Keratinocyte (primary cell): ENCODE results near the gene UGGT2. TPM values are rescaled to one million over a fixed set of nuclear protein-coding genes. Genes with fewer than 3 reads are reported as not detected.

Experiments
- DNase-seq: peaks from one replicate; pipeline ENCODE4 v3.0.0-alpha.2; 2011; ENCODE audit warnings: low read depth, missing footprints, low spot score
- FAIRE-seq: peaks from 2 replicates; lab custom pipeline; 2011; peaks lifted over from hg19 to GRCh38; lab: Jason Lieb, UNC
- H2AFZ ChIP-seq: 2 replicates; pipeline ENCODE4 v1.6.0; 2012; ENCODE audit warnings: low read length, control low read depth, inconsistent platforms; ENCODE audit not compliant: control insufficient read depth
- H3K27ac ChIP-seq: 2 replicates; pipeline ENCODE4 v1.5.1; 2011; ENCODE audit warnings: low read length; ENCODE audit not compliant: control insufficient read depth, insufficient read depth
- H3K27me3 ChIP-seq: 3 replicates; pipeline ENCODE4 v1.6.0; 2011; ENCODE audit warnings: low read length; ENCODE audit not compliant: control insufficient read depth, insufficient read depth; ENCODE audit errors: extremely low read depth
- H3K36me3 ChIP-seq, 2 experiments: 2 replicates in 1 of 2; 3 replicates in 1 of 2; pipeline ENCODE4 v1.5.1; 2011; ENCODE audit warnings: low read length in 2 of 2, mild to moderate bottlenecking in 1 of 2; ENCODE audit not compliant: control insufficient read depth in 2 of 2, insufficient read depth in 2 of 2; ENCODE audit errors: extremely low read depth in 1 of 2
- H3K4me1 ChIP-seq: 3 replicates; pipeline ENCODE4 v1.5.1; 2011; ENCODE audit warnings: low read length; ENCODE audit not compliant: control insufficient read depth, insufficient read depth; ENCODE audit errors: extremely low read depth
- H3K4me2 ChIP-seq: 3 replicates; pipeline ENCODE4 v1.6.0; 2011; ENCODE audit warnings: low read depth, low read length; ENCODE audit not compliant: control insufficient read depth, insufficient read depth; ENCODE audit errors: extremely low read depth
- H3K4me3 ChIP-seq, 3 experiments: fragments of 200-600 bp in 1 of 3; sonication (generic) in 1 of 3; 2 replicates in 2 of 3; 3 replicates in 1 of 3; pipeline ENCODE4 v1.5.1; 2011 to 2016; ENCODE audit warnings: low read length in 3 of 3, mild to moderate bottlenecking in 3 of 3, control low read depth in 2 of 3, inconsistent platforms in 1 of 3, low read depth in 1 of 3, mixed read lengths in 1 of 3, mixed run types in 1 of 3, moderate library complexity in 1 of 3; ENCODE audit not compliant: control insufficient read depth in 2 of 3, insufficient read depth in 2 of 3; ENCODE audit errors: extremely low read depth in 1 of 3
- H3K79me2 ChIP-seq: 2 replicates; pipeline ENCODE4 v1.6.0; 2012; ENCODE audit warnings: low read length; ENCODE audit not compliant: control insufficient read depth, insufficient read depth
- H3K9ac ChIP-seq: 3 replicates; pipeline ENCODE4 v1.6.0; 2011; ENCODE audit warnings: low read length; ENCODE audit not compliant: control insufficient read depth, insufficient read depth; ENCODE audit errors: extremely low read depth
- H3K9me1 ChIP-seq: 3 replicates; pipeline ENCODE4 v1.6.0; 2011; ENCODE audit warnings: low read length; ENCODE audit not compliant: control insufficient read depth, insufficient read depth; ENCODE audit errors: extremely low read depth
- H3K9me3 ChIP-seq: 2 replicates; pipeline ENCODE4 v1.5.1; 2012; ENCODE audit warnings: low read depth, low read length; ENCODE audit not compliant: control insufficient read depth
- H4K20me1 ChIP-seq: 3 replicates; pipeline ENCODE4 v1.6.0; 2011; ENCODE audit warnings: low read length; ENCODE audit not compliant: control insufficient read depth, insufficient read depth; ENCODE audit errors: extremely low read depth
- CTCF ChIP-seq, 3 experiments: IDR thresholded peaks in 1 of 3; conservative IDR thresholded peaks in 1 of 3; optimal IDR thresholded peaks in 1 of 3; 2 replicates in 2 of 3; 3 replicates in 1 of 3; pipeline versions ENCODE3 to v1.5.1; 2011; ENCODE audit warnings: low read length in 3 of 3, mild to moderate bottlenecking in 3 of 3, moderate library complexity in 2 of 3, control low read depth in 1 of 3, inconsistent platforms in 1 of 3; ENCODE audit not compliant: insufficient read depth in 2 of 3; ENCODE audit errors: extremely low read depth in 1 of 3
- EZH2 ChIP-seq: IDR thresholded peaks from one replicate; pipeline ENCODE4 v1.6.1; 2012; ENCODE audit warnings: inconsistent platforms, mild to moderate bottlenecking, low read length, moderate library complexity
- dilution Hi-C: fragments of 300-500 bp; cut with MboI; formaldehyde crosslinking; loops from one replicate; pipeline ENCODE4 v1.7.0; 2020; ENCODE audit warnings: low sequenced_read_pairs; ENCODE audit not compliant: extremely low pct_ligation_motif_present
- polyA plus RNA-seq, 5 experiments: library from polyadenylated mRNA; depleted of rRNA in 3 of 5; stranded (reverse) in 3 of 5; stranded (forward) in 1 of 5; unstranded in 1 of 5; fragments of >200 nt; gene quantifications; 1 replicate in 1 of 5; 2 replicates in 3 of 5; 3 replicates in 1 of 5; pipeline versions ENCODE4 v1.2.1 to v1.2.3, GENCODE V29; 2011 to 2012; ENCODE audit warnings: missing spikeins in 2 of 5, low read depth in 1 of 5, low replicate concordance in 1 of 5
- small RNA-seq, 3 experiments: library from RNA; depleted of rRNA; stranded (forward); fragments of <200 nt; gene quantifications; one replicate each; pipeline ENCODE3, GENCODE V24; 2012; ENCODE audit warnings: low read depth in 3 of 3, low replicate concordance in 1 of 3; ENCODE audit not compliant: insufficient read length in 3 of 3

Gene UGGT2
- polyA plus RNA-seq, 1 donor (not counting 4 experiments of a cell fraction or from before 2014, with no cell fraction given): 12.5 TPM

DNA sequence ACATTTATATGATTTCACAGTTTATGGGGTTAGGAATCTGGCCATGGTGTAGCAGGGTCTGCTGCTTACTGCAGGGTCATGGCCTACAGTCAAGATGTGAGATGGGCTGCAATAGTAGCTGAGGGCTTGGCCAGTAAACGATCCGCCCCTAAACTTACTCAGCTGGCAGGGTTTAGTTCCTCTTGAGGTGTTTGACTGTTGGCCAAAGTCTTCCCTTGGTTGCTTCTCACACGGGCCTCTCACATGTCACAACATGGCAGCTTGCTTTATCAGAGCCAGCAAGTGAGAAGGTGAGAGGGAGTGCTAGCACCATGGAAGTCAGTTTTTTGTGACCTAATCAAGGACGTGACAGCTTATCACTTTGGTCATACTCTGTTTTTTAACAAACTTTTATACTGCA lies 299.1 kb downstream of the UGGT2 start:
- TF ChIP-seq EZH2: no peak
- TF ChIP-seq CTCF (optimal IDR thresholded peaks at IDR 0.05 in 1 of 3, IDR thresholded peaks at IDR 0.05 in 1 of 3, conservative IDR thresholded peaks at IDR 0.05 in 1 of 3; ENCODE audit: extremely low read depth in 1 of 3, insufficient read depth in 2 of 3, low read length in 3 of 3): no peak
- peak; percentile 90 for FAIRE-seq
- Histone ChIP-seq H4K20me1 (no peaks in the 10 kb centered on the region), H2AFZ (no peak overlapping the region), H3K36me3 (peaks cover 0 to 1% of the 10 kb centered on the region in 2 experiments), H3K27me3 (no peaks in the 10 kb centered on the region), H3K9ac (no peak overlapping the region), H3K4me1 (peaks cover 6% of the 10 kb centered on the region), H3K4me2 (peak overlapping the region; percentile 8), H3K9me1 (no peaks in the 10 kb centered on the region), H3K4me3 (no peak overlapping the region), H3K9me3 (no peaks in the 10 kb centered on the region), H3K27ac (no peak overlapping the region), H3K79me2 (peaks cover 27% of the 10 kb centered on the region)
- no peak for DNase-seq
- dilution Hi-C loops: no loop called here

GRCh38 chr13:95752677-95753076 lies 300.5 kb downstream of the UGGT2 start:
- H3K79me2 ChIP-seq: peaks cover 27% of the 10 kb centered on the region
- H3K9ac ChIP-seq: no peak overlapping the region
- H3K36me3 ChIP-seq: peaks cover 0 to under 1% of the 10 kb centered on the region in 2 experiments
- TF ChIP-seq CTCF (optimal IDR thresholded peaks at IDR 0.05 in 1 of 3, IDR thresholded peaks at IDR 0.05 in 1 of 3, conservative IDR thresholded peaks at IDR 0.05 in 1 of 3; ENCODE audit: extremely low read depth in 1 of 3, insufficient read depth in 2 of 3, low read length in 3 of 3) (no peak), EZH2 (no peak)
- H4K20me1 ChIP-seq: no peaks in the 10 kb centered on the region
- peaks cover 13% of the 10 kb centered on the region for H3K4me1 ChIP-seq
- no peak overlapping the region for H3K27ac ChIP-seq
- H3K4me3 ChIP-seq: no peak overlapping the region
- dilution Hi-C loops: no loop called here
- FAIRE-seq: peak; percentile 20
- no peaks in the 10 kb centered on the region for H3K9me3 ChIP-seq
- no peaks in the 10 kb centered on the region for H3K9me1 ChIP-seq
- H2AFZ ChIP-seq: no peak overlapping the region
- no peak overlapping the region for H3K4me2 ChIP-seq
- H3K27me3 ChIP-seq: no peaks in the 10 kb centered on the region
- DNase-seq: no peak

Small RNA genes within 50 kb of the gene (small RNA-seq; reads per million reads assigned to genes)
- gene HMGN1P24: 0 reads per million in 3 experiments

Other genes starting within 250 kb of the UGGT2 start
- 0.01 to 0.03 TPM (median 0.03 TPM) in 3 replicates for gene HS6ST3, start 36.7 kb upstream of the UGGT2 start, polyA plus RNA-seq